Stimulated activated CD8-positive, alpha-beta memory T cell treated with anti-CD3 and anti-CD28 coated beads, Interleukin-7, amount 100 ng/mL, for 48 hours (primary cell): ENCODE data around the gene DSC1.

Experiments
- DNase-seq, 2 donors: peaks; one replicate each; pipeline ENCODE4 v3.0.0-alpha.2; 2020; ENCODE audit warnings: low read depth in 1 of 2; ENCODE audit errors: extremely low read depth in 1 of 2

DSC1 gene, protein sequence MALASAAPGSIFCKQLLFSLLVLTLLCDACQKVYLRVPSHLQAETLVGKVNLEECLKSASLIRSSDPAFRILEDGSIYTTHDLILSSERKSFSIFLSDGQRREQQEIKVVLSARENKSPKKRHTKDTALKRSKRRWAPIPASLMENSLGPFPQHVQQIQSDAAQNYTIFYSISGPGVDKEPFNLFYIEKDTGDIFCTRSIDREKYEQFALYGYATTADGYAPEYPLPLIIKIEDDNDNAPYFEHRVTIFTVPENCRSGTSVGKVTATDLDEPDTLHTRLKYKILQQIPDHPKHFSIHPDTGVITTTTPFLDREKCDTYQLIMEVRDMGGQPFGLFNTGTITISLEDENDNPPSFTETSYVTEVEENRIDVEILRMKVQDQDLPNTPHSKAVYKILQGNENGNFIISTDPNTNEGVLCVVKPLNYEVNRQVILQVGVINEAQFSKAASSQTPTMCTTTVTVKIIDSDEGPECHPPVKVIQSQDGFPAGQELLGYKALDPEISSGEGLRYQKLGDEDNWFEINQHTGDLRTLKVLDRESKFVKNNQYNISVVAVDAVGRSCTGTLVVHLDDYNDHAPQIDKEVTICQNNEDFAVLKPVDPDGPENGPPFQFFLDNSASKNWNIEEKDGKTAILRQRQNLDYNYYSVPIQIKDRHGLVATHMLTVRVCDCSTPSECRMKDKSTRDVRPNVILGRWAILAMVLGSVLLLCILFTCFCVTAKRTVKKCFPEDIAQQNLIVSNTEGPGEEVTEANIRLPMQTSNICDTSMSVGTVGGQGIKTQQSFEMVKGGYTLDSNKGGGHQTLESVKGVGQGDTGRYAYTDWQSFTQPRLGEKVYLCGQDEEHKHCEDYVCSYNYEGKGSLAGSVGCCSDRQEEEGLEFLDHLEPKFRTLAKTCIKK

DNA sequence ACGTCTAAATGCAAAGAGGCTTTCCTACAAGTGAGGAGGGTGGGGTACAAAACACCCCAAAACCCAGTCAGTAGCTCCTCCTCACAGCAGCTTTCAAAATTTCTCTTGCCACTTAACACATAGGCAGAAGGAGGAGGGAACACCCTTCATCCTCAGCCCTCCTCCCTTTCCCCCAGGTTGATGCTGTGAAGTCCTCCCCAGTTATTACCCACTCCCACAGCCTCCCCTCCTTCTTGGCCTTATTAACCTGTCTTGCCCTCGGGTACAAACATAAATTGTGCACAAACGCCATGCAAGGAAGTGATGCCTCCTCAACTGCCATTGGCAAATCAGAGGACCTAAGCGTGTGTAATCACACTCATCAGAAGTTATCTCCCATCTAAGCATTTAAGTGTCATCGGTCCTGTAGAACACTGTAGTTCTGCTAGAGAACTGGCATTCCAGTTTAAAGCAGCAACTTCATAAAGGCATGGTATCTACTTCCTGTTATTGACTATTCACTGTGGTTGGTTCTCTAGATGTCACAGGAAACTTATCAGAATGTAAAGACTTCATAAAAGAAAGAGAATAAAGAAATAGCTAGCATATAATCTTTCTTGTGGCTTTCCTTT is at the start of gene DSC1:
Gene DSC1 (minus strand): TSS at position 32 of the 611 bp plus-strand sequence. CDS start 262 bp downstream, outside the sequence.
- DNase-seq = no peak

DNA sequence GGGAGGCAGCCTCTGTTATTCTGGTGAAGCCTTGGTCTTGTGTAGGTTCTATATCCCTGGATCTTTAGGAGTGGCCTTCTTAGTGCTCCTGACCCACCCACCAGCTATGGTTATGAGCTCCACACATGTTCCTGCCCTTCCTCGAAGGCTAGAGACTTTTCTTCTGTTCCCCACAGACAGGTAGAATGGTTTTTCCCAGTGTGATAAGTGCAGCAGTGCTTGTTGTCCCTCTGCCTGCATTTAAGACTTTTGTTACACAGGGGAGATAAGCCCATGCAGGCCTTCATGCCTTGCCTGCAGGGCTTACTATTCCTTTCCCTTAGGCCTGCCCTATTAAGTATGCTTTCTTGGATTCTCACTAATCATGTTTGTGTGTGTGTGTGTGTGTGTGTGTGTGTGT is 48.4 kb upstream of the DSC1 start:
- DNase-seq = no peak

DNA sequence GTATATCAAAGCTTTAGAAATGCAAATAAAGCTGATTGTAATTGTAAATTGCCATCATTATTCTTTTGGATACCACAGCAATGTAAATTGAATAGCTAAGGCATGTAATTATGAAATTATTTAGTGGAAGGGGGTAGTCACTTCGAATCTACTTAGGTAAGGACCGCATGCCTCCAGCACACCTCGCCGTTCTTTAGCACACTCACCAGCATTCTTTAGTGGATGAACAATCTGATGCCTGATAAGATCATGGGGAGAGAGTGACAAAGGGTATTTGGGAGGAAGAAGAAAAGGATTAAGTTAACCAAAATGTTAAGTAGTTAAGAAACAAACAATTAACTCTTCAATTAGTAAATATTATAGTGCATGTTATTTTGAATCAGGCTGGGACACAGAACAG is 46.4 kb upstream of the DSC1 start:
- no peak for DNase-seq

DNA sequence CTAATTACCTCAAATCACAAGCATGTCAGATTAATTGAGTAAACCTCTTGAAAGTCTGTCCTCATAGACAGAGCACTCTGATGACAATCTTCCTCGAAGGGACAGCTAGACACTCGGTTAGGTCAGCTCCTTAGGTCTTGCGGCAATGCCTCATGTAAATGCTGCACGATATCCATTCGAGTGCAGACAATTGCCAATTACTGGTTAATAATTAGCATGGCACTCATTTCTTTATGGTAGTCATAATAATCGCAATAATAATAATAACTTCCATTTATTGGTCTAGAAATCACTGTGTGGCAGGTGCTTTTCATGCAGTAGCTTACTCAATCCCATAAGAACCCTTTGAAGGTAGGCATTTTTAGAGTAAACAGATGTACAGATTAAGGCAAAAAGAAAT is 44.7 kb upstream of the DSC1 start:
- DNase-seq = no peak

DNA sequence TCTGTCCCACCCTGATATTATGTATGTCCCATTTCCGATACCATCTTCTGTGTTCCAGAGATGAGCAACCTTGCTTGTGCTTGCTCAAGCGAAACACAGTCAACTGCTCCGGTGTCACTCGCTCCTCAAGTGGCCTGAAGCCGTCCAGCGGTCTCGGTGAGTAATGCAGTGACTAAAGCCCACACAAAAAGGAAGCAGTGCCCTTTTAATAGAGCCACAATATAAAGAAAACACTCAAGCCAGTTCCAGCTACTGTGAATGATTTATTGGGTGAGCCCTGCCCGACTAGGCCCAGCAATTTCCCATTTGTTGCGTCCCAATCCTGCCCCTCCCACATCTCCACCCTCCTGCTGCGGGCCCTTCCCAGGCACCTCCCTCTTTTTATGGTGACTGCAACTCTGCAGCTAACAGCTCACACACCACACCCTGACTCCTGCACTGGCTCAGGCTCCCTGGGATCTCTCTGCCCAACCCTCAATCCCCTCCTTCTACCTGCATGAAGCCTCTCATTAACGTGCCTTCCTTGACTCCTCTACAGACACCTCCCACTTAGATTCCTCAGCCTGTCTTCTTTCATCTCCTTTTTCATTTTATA is 44.2 kb upstream of the DSC1 start:
- DNase-seq = no peak

DNA sequence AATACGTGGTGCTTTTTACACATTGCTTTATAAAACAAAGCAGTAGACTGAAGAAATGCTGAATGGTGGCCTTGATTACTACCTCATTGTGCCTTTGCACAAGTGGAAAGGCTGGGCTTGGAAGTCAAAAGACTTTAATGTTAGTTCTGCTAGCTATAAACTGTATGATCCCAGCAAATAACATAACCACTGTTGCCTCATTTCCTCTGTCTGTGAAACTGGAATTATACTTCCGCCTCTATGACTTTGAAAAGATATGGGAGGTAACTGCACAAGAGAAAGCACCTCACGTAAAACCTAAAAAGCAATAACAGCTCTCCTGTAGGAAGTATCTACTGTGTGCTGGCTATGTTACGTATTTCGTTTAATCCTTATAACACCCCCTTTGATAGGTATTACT is 43.4 kb upstream of the DSC1 start:
- DNase-seq = no peak

DNA sequence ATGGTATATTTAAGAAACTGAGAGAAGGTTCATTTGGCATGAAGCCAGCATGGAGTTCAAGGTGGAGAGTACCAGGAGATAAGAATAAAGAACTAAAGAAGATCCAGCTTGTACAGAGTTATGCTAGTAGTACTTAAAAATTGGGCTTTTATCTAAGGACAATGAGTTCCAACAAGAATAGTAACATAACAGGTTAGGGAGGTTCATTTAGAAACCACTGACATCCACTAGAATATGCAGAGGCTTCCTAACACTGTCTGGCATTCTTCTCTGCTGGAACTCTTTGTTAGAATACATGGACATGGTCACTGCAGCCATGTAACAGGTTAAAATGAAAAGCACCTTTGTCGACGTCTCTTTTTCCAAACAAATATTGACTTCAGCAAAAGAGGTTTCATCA is 42.6 kb upstream of the DSC1 start:
- DNase-seq = no peak

DNA sequence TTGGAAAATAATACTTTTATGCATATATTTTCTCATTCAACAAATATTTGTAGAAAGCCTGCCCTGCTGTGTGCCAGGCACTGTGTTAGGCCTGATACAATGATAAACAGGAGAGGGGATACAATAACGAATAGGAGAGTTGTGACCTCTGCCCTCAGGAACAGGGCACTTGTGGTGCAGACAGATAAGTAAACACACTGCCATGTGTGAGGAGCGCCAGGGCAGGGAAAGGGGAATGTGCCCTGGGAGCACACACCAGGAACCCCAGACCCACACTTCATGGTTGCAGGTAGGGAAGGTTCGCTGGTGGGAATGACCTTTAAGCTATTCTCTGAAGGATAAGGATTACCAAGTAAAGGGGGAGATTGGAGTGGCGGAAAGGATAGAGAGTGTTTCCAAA is 42.2 kb upstream of the DSC1 start:
- DNase-seq = no peak

DNA sequence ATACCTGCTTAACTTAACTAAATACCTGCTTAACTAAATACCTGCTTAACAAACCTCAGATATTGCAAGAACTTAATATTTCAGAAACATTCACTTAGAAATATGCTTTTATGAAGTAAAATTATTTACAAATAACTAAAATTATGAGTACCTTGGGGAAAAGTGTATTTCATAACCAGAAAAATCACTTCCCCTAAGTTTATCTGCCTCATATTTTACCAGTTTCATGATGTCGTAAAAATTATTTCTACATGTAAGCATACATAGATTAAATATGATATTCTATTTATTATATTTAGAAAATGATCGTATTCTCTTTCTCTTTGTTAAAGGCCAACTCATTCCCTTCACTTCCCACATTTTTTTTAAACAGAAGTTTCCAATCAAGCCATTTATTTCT is 41.5 kb upstream of the DSC1 start:
- DNase-seq = no peak

DNA sequence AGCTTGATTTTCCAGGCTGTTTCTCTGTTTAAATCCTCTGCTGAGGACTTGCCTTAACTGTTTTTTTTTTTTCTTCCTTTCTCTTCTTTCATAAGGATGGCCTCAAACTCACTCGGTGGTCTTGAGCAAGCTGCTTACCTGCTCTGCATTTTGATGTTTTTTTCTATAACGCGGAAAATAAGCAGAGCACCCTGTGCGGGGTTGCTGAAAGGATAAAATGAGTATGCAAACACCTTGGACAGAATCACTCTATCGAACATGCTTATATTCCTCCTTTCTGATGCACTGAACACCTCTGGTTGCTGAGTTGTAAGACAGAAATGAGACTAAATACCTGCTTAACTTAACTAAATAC is 41.1 kb upstream of the DSC1 start:
- DNase-seq = no peak

DNA sequence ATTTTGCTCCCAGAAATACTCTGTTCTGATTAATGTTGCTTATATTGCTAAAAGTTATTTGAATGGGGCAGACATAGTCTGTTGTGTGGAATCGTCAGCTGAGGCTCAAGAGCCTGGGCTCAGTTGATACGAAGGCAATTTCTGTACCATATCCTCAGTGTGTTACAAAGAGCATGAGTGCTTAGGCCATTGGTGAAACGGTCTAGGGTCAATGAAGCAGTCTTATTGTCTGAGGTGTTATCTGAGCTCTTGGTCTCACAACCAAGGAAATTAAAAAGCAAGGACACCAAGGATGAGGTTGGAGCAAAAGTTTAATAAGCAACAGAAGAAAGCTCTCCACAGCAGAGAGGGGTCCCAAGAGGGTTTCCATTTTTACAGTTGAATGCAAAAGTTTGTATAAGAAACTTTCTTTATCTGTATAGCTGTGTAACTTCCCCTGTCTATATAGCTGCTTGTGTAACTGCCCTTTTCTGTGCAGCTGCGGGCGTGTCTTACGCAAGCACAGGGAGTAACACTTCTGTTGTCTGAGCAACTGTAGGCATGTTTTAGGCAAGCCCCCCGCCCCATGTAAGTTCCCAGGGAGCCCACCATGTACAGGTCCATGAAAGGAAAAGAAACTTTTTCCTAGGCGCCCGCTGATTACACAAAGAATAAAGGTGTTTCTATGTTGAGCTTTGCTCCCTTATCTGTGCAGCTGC is 40.6 kb upstream of the DSC1 start:
- no peak for DNase-seq

DNA sequence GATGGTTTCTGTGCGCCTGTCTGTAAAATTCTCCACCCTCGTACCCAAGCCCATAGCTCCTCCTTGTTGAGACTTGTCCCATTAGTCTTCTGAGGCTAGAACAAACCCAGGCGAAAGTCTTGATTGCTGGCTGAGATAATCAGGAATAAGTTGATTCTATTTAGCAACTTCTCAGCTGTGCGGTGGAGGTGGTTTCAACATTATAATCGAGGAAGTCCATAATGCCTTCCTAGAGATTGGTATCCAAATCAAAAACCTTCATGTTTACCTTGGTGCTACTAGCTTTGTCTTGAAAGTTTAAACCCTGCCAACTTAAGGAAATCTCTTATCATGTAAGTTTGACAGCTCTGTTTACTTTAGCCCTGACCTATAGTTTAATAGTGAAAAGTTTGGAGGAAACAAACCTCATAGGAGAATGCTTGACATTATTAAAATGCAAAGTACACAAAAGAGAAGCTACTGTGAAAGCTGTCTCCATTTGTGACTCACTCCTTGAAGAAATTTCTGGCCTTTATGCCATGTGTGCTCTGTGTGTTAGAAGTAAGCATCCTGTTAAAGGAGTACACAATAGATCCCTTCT is 36.6 kb upstream of the DSC1 start:
- DNase-seq = no peak

DNA sequence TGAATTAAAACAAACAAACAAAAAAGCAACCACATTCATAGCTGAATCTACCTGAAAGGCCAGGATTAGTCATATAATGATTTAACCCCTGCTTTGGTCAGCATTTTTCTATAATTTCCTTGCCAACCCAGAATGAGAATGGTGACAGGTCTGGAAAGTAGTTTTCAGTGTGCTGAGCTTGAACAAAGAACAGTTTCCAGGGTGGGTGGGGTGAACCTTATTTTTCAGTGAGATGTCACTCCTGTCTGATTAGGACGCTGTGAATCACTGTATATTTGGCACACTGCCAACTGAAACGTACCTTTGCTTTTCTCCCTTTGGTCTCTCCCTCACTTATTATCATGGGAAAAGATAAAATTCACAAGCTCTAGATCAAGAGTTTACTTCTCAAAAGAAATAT is 35.0 kb upstream of the DSC1 start:
- no peak for DNase-seq

DNA sequence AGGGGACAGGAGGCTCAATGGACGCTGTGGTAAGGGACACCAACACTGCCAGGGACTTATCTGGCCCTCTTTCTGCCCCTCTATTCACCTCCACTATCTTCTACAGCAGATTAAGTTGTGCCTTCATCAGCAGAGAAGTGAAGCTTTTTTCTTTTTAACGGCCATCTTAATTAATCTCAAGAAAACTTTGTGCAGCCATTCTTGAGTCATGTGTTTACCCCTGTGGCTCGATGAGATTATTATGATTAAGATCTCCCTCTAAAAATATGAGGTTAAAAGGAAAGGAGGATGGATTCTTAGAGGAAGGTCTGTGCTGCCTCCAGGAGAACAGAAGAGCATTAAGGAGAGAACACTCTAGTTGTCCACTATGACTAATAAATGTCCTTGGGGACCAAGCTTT is 32.4 kb upstream of the DSC1 start:
- no peak for DNase-seq

DNA sequence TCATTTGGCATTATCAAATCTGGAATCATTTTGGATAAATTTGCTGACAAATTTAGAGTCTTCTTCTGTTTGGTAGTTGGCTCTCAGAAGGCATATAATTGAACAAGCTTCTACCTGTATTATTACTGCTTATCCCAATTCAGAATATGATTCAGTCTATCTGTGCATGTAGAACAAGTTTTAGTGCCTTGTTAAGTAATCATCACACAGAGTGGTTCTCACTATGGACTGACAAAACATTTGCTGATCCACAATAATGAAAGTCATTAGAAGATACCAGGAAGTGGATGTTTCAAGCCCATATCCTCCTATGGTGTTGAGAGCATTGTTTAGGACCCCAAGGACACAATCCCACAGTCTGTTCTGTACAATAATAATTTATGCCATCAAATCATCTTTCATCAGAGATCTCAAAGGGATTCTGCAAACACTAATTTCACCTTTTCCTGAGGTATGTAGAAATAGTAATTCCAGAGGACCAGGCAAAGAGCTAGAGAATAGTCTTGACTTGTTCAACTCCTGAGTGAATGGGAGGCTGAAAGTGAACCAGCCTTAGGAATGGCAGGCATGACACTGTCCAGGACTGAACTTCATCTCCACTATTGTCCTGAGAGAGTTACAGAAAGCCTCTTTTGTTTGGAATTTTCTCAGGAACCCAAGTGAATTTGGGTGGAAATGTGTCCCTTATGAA is 29.6 kb upstream of the DSC1 start:
- DNase-seq = no peak

DNA sequence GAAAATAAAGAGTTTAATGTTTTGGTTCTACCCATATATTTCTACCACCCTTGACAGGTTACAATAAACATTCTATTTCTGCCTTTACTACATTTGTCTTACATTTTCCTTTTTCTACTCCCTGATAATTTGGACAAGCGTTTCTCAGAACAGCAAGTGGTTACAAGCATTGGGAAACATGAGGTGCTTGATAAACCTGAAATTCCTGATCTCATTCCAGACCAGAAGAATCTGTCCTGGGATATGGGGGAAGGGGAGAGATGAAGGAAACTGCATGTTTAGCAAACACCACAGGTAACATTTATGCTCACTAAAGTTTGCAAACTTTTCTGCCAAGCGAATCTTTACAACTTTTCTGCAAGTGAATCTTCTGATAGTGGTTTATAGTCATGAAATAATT is 28.3 kb upstream of the DSC1 start:
- DNase-seq = no peak

DNA sequence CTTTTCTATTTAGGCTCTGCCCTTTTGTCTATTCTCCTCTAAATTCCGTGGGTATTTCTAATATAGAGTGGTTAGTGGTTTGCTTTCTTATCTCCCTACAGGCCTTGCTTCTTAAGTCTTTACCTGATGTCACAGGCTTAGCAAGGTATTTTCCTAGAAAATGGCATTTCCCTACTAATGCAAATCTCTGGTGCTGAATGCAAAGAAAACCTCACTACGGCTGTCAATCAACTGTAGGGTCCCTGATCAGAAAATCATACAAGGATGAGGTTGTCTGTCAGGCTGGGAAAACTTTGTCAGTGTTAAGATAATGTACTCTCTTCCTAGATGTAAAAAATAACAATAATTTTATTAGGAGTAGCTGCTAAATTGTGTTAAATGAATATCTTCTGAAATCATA is 27.1 kb upstream of the DSC1 start:
- DNase-seq = no peak

DNA sequence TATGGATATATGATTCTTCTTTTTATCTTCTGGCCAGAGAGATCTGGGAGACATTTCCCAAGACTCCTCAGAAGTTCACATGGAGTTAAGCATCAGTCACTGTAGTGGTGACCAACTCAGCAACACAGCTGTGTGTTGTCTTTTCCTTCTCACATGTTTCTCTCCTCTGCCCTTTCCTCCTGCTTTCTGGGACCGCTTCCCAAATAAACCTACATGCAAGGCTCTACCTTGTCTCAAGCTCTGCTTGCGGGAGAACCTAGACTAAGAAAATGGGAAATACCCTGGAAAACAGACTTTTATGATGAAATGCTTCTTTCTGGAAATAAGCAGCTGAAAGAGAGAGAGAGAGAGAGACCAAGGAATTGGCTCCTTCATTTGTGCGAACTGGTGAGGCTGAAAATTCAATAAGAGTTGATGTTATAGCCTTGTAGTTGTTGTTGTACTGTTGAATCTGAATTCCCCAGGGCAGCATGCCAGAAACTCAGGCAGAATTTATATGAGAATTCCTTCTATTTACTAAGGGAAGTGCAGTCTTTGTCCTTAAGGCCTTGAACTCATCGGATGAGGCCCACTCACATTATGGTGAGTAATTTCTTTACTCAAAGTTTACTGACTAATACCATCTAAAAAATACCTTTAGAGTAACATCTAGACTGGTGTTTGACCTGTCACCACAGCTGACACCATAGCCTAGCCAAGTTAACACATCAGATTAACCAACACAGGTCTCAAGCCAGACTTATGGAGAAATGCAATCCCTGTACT is 22.7 kb upstream of the DSC1 start:
- no peak for DNase-seq

DNA sequence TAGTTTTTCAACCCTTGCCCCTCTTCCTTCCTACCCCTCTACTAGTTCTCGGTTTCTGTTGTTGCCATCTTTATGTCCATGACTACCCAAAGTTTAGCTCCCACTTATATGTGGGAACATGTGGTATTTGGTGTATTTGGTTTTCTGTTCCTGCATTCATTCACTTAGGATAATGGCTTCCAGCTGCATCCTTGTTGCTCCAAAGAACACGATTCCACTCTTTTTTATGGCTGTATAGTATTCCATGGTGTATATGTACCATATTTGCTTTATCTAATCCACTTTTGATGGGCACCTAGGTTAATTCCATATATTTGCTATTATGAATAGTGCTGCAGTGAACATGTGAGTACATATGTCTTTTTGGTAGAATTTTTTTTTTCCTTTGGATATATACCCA is 20.6 kb upstream of the DSC1 start:
- DNase-seq = no peak
